ENCODE measurements around the gene GNS. TPM values are rescaled to one million over a fixed set of nuclear protein-coding genes. Genes with fewer than 3 reads are reported as not detected.

The GNS gene
- total RNA-seq (2014; rRNA removed; shearing (Covaris generic)), result 59.0 and 71.5 TPM in 2 replicates
- polyA plus RNA-seq (2015; cell fraction: cytosol; rRNA removed), result 66.3 and 84.2 TPM in 2 replicates
- polyA plus RNA-seq (2015; cell fraction: nucleus; rRNA removed), result 155 and 160 TPM in 2 replicates

DNA sequence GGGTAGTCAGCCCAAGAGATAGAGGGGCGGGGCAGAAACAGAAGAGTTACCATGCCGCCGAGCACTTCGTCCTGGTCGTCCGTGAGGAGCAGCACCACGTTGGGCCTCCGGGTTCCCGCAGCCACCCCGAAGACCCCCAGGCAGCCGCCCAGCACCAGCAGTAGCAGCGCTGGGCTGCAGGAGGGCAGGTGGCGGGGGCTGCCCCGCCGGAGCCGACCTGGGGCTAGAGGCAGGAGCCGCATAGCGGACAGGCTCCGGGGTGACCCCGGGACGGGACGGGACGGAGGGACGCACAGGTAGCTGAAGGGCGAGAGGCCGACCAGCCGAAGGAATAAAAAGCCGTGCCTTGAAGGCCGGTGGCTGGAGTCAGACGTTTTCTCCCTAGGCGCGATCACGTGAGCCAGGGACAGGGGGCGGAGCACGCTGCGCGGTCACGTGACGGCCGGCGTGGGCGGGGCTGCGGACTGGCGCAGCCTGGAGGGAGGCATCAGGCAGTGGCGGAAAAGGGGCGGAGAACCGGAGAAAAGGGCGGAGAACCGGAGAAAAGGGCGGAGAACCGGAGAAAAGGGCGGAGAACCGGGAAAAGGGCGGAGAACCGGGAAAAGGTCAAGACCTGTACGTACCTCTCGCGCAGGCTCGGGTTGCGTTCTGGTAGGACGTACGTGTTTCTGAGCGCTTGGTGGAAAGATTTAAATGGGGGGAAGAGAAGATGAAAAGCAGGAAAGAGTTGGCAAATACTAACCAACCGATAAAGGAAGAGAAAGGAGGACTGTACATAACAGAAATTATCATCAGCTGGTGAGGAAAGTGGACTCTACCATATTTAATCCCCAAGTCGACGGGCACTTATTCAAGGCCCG lies at the start of gene GNS:
TSS of gene GNS (minus strand) at position 372 of the 860 bp plus-strand sequence. CDS start at position 242, 130 bp downstream.
- DNase-seq (ENCODE audit: low read depth), result peak; percentile 92

DNA sequence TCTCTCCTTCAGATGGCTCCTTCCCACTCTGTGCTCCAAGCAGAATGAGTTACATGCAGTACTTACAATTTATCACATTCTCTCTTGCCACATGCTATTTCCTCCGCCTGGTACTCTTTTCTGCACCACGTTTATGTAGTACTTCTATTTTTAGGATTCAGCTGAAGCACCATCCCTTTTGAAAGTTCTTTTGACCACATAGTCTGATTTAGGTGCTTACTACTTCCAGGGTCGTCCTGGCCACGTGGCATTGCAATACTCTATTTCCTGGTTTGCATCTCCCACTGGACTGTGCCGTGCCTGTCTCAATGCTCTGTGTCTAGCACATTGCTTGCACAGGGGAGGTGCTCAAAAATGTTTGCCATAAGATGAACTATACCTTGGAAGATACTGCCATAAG lies 48.9 kb upstream of the GNS start:
- DNase-seq (ENCODE audit: low read depth), result no peak

DNA sequence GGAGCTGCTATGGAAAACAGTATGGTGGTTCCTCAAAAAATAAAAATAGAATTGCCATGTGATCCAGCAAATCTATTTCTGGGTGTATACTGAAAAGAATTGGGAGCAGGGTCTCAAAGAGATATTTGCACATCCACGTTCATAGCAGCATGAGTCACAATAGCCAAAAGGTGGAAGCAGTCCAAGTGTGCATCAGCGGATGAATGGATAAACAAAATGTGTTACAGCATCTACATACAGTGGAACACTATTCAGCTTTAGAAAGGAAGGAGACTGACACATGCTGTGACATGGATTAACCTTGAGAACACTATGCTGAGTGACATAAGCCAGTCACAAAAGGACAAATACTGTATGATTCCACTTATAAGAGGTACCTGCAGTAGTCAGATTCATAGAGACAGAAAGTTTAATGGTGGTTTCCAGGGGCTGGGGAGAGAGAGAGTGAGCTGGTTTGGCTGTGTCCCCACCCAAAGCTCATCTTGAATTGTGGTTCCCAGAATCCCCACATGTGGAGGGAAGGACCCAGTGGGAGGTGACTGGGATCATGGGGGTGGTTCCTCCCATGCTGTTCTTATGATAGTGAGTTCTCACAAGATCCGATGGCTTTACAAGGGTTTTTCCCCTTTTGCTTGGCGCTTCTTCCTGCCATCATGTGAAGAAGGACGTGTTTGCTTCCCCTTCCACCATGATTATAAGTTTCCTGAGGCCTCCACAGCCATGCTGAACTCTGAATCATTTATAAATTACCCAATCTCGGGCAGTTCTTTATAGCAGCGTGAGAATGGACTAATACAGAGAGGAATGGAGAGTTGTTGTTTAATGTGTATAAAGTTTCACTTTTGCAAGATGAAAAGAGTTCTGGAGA lies 47.6 kb upstream of the GNS start:
- DNase-seq (ENCODE audit: low read depth), result peak; percentile 77

DNA sequence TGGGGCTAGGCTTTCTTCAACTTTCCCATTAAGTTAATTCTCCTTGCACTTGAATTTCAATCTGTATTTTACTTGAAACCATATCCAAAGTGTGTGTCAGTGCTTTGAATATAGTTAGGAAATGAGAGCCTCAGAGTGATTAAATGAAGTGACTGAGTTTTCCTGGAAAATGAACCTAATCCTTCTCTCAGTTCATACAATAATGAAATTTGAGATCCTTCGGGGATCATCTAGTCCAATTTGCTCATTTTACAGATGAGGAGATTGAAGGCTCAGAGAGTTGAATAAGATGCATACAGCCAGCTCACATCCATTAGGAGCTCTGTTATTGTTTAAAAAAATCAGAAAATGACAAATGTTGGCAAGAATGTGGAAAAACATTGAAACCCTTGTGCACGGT lies 47.0 kb upstream of the GNS start:
- no peak for DNase-seq (ENCODE audit: low read depth)

DNA sequence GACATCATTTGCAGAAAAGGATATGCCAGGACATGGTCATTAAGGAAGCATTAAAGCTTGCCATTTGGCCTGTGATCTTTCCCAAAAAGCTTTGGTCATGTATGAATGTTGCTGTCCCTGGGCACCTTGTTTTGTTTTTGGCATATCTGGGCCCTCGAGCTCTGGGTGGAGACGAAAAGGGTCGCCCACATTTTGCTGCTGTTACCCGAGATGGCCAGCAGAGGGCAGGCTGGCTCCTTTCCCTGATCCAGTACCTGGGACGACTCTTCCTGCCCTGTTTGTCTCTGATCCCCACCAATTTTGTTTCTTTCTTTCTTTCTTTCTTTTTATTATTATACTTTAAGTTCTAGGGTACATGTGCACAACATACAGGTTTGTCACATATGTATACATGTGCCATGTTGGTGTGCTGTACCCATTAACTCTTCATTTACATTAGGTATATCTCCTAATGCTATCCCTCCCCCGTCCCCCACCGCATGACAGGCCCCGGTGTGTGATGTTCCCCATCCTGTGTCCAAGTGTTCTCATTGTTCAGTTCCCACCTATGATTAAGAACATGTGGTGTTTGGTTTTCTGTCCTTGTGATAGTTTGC lies 43.1 kb upstream of the GNS start:
- peak; percentile 54 for DNase-seq (ENCODE audit: low read depth)

DNA sequence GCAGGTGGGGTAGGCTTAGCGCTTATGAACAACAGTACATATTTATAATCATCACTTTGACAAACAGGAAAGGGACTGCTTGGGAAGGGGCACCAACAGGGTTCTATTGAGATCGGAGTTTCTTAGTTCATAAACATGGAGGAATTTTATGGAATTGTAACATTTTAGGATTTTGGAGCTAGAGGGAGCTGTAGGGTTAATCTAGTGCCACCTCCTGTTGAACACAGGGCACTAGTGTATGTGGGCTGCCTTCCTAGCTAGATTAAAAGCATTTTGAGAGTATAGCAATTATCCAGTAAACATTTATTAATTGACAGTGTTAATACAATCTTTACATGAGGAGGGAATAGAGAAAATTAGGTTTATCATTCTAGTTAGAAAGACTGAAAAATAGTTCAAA lies 42.2 kb upstream of the GNS start:
- peak; percentile 30 for DNase-seq (ENCODE audit: low read depth)

DNA sequence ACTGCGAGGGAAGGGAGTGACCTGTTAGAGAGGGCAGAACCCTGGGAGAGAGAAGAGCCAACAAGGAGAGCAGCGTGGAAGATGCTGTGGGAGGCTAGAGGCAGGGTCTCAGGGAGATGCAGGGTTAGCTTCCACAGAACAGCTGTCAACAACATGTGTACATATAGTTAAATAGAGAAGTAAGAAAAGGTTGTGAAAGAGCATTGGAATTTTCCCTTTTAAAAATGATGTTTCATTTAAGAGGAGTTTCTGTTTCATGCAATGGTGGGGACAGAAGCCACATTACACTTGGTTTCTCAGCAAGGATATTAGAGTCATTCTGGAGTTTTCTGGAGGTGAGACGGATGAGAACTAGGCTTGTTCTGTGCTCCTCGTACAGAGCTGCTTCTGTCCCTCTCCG lies 41.4 kb upstream of the GNS start:
- DNase-seq (ENCODE audit: low read depth), result no peak

DNA sequence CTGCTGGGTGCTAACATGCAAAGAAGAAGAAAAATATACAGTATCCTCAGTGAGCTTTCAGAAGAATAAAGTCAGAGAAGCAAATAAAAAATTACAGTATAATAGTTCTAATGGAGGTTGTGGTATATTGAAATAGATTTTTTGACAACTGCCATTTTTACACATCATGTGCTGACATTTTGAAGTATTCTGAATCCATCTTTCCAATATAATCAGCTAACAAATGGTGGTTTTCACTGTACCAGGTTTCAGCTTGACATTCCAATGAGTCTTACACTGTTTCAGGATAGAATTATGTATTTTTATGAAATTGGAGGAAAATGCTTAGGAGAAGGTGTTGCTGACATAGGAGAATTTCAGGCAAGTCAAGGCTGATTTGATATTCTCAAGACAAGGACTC lies 39.0 kb upstream of the GNS start:
- no peak for DNase-seq (ENCODE audit: low read depth)

DNA sequence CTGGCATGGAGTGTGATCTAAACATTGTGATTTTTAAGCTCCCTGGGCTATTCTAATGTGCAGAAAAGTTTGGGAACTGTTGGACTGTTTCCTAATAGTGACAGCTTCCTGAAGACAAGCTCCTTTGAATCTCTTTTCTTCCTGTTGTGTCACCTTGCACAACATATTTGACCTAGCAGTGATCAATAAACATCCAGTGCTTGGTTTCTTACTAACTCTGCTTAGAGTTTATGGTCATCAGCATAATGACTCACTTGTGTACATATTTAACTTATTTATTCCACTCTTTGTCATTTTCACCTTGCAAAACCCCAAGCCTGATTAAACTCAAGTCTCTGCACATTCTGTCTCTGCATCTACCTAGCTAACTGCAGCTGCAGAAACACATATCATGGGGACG lies 38.0 kb upstream of the GNS start:
- DNase-seq (ENCODE audit: low read depth), result no peak

DNA sequence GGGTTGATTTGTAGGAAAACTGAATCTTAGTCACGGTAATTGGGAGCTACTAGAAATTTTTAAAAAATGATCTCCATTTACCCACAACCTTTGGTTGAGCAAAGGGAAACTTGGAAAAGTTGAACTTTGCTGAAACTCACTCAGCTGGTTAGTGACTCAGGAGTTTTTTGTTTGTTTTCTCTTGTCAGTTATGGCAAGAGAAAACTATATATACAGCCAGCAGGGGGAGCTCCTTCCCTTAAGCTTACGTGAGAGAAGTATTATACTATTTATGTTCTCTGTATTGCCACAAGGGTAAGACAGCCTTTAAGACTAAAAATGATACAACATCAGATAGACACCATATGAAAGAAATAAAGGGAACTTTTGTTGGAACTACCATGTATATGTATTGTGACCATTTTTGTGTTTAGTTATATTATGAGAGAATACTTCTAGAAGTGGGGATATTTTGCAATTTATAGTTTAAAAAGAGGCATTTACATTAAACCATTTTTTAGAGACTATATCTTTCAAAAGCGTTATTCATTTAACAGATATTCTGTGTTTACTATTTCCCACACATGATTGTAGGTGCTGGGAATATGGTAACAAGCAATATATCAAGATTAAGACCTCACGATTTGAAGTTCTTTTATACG lies 37.1 kb upstream of the GNS start:
- DNase-seq (ENCODE audit: low read depth), result peak; percentile 89

DNA sequence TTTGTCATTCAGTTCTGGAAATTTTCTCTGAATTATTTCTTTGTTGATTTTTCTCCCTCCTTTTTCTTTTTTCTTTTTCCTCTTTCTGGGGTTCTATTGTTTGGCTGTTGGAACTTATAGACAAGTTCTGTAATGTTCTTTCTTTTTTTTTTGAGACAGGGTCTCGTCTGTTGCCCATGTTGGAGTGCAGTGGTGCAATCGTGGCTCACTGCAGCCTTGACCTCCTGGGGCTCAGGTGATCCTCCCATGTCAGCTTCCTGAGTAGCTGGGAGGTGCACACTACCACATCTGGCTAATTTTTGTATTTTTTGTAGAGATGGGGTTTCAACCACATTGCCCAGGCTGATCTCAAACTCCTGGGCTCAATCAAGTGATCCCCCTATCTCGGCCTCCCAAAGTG lies 35.1 kb upstream of the GNS start:
- DNase-seq (ENCODE audit: low read depth), result no peak

DNA sequence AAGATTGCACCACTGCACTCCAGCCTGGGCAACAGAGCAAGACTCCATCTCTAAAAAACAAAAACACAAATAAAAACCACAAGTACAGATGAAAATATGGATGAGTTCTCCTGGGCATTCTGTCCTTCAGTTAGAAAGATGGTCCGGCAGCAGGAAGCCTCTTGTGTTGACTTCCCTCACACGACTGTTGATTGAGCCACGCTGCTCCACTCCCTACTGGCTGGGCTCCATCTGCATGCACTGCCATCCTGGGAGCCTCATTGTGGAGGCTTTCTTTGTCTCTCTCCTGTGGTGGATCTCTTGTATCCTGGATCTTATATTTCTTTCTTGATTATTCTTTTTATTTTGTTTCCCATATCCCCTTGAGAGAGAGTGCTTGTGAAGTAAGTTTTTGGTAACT lies 34.4 kb upstream of the GNS start:
- no peak for DNase-seq (ENCODE audit: low read depth)

DNA sequence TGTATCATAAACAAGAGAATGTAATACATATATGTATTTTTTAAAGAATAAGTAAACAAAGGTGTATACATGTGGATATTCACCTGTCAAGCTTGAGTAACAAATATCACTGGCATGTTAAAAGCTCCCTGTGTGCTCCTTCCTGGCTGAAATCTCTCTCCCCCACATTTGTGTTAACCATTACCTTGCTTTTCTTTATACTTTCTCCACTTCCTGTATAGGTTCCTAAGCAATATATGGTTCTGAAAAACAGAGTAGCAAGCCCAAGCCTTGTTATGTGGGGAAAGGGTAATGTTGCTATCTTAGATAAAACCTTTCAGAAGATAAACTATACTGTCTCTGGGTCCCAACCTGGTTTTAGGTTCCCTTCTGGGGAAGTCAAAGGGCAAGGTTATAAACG lies 32.9 kb upstream of the GNS start:
- no peak for DNase-seq (ENCODE audit: low read depth)

DNA sequence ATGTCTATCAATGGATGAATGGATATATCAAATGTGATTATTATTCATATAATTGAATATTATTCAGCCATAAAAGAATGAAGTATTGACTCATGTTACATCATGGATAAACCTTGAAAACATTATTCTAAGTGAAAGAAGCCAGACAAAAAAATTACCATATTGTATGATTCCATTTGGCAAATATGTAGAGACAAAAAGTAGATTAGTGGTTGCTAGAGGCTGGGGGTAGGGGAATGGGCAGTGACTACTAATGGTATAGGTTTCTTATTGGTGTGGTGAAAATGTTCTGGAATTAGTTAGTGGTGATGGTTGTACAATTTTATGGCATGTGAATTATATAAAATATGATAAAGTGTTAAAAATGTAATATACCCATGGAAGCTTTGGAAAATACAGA lies 31.8 kb upstream of the GNS start:
- DNase-seq (ENCODE audit: low read depth), result no peak

DNA sequence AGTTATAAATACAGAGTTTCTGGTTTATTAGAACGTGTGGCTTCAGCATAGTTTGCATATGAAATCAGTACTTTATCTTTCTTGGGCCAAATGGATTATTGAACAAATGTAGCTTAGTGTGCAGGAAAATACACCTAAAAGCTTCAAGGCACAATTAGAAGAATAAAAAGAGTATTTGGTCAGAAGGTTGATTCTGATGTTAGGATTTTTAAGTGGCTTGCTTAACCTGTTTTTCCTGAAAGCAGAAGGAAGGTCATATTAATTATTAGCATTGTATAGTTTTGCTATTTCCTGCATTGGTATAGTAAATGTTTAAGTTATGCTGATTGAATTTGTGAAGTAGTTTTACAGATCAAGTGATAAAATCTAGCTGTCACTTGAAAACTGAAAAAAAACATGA lies 31.0 kb upstream of the GNS start:
- DNase-seq (ENCODE audit: low read depth), result no peak

DNA sequence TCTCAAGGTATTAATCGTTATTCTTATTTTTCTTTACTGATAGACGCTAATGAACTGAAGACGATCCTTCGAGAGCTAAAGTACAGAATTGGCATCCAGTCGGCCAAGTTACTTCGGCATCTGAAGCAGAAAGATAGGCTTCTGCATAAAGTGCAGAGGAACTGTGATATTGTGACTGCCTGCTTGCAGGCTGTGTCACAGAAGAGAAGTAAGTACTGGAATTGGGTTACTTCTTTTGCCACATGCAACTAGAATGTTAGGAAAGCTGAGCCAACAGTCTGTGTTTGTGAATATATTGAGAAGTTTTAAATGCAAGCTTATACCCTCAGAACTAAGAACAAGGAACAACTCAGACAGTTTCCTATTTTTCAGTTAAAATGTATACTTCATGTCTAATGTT lies 26.6 kb upstream of the GNS start:
- no peak for DNase-seq (ENCODE audit: low read depth)

DNA sequence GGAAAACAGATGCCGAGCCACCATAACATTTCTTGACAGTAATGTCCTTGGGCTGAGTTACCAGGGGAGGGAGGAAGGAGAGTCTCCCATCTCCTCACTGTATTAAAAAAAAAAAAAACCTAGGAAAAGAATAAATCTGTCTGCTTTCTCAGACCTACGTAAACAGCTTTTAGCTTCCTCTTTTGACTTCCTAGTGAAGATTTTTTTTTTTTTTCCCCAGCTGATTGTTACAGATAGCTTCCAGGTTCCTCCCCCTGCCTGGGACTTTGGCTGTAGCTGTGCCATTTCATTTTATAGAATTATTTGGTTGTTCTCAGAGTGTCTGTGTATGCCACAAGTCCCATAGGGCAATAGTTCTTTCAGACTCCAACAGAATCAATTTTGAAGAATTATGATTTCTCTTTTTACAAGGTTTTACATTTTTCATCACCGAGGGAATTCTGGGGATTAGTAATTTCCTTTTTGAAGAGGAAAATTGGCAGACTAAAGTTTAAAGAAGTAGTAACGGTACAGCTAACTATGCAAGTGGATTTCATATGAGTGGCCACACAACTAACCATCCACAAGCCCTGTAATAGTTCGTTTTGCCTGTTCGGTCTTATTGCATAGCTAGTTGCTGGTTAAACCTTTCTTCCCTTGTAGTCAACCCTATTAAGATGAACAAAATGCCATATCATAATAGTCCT lies 23.1 kb upstream of the GNS start:
- no peak for DNase-seq (ENCODE audit: low read depth)

DNA sequence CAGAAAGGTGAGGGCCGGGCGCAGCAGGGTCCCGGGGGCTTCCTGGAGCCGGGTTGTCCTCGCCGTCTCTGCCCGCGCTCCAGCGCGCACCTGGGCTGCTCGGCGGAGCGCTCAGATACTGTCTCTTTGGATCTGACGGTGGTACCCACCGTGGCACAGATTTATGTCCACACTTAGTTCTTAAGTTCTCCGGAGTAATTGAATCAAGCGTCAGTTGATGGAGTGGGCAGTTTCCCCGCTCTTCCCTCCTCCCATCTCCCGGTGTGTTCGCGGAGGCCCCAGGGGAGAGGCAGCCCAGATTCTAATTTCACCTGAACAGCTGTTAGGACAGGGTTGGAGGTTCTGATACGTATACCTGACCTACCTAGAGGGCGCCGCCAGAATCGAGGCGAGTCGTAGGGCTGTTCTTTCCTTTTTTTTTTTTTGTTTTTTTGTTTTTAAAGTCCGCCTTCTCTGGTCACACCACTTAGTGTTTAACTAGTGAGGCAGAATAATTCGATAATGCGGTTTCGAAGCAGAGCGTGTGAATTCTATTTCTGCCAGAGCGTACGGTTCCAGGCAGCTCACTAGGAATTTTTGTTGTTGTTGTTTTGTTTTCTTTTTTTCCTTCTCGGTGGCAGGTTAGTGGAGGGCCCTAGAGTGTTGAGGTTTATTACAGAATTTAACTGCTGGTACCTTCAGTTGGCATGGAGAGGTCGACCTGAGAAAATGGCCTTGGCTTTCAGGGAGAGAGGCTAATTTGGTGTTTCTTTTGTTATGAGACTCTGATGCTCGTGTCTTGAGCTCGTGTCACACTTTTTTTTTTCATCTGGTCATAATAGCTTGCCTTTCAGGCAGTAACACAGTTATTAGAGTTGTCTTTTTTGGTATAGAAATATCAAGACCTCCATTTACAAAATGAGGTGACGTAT lies 22.3 kb upstream of the GNS start:
- DNase-seq (ENCODE audit: low read depth), result no peak

DNA sequence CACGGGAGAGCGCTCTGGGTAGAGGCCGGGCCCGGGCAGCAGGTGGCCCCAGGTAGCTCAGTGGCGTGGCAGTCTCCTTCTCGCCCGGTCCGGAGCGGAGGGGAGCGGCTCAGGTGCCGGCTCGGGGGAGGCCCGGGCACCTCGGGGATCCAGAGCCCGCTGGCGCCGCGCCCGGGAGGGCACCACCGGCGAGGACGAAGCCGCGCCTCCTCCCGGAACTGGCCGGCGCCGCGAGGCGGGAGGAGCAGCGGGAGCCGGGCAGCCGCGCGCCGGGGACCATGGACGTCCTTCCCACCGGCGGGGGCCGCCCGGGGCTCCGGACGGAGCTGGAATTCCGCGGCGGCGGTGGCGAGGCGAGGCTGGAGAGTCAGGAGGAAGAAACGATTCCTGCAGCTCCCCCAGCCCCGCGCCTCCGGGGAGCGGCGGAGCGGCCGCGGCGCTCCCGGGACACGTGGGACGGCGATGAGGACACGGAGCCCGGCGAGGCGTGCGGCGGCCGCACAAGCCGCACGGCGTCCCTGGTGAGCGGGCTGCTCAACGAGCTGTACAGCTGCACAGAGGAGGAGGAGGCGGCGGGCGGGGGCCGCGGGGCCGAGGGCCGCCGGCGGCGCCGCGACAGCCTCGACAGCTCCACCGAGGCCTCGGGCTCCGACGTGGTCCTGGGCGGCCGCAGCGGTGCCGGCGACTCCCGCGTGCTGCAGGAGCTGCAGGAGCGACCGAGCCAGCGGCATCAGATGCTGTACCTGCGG lies 21.5 kb upstream of the GNS start:
- DNase-seq (ENCODE audit: low read depth), result peak; percentile 11
